SK-N-SH (cell line): ENCODE data around the gene KRTAP10-5. TPM values are rescaled to one million over a fixed set of nuclear protein-coding genes. Genes with fewer than 3 reads are reported as not detected.

Experiments used
- CTCF ChIA-PET: fragments of 300-600, 350-600 bp; formaldehyde crosslinking; extraction: SDS; loops from one replicate; lab custom pipeline; 2021; lab: Yijun Ruan, JAX
- POLR2A ChIA-PET: fragments of 350-600 bp; sonication (Branson Sonifier 250); formaldehyde crosslinking; extraction: SDS; loops from one replicate; lab custom pipeline; 2020; ENCODE audit warnings: antibody characterized with exemption, inconsistent platforms; lab: Yijun Ruan, JAX
- DNase-seq: peaks from one replicate; pipeline ENCODE4 v3.0.0; 2012
- H2AFZ ChIP-seq: fragments of 200-600 bp; sonication (generic); 2 replicates; pipeline ENCODE4 v1.8.1; 2016; ENCODE audit warnings: antibody characterized with exemption, mild to moderate bottlenecking, low read depth
- H3F3A ChIP-seq: fragments of 200-600 bp; sonication (generic); replicated peaks from 2 replicates; pipeline ENCODE3; 2016; ENCODE audit warnings: antibody characterized with exemption, mild to moderate bottlenecking; ENCODE audit not compliant: insufficient read depth
- H3K27ac ChIP-seq, 2 experiments: fragments of 200-500 bp in 1 of 2; fragments of 200-600 bp in 1 of 2; sonication (Bioruptor generic) in 1 of 2; sonication (generic), shearing (Covaris generic) in 1 of 2; 2 replicates each; pipeline versions ENCODE4 v1.5.1 to v1.6.1; 2014 to 2016; ENCODE audit warnings: low read depth in 2 of 2, inconsistent platforms in 1 of 2, low read length in 1 of 2, mild to moderate bottlenecking in 1 of 2, mixed read lengths in 1 of 2
- H3K27me3 ChIP-seq: fragments of 200-600 bp; sonication (generic), shearing (Covaris generic); 2 replicates; pipeline ENCODE4 v1.6.1; 2016; ENCODE audit warnings: mixed run types; ENCODE audit not compliant: insufficient read depth
- H3K36me3 ChIP-seq, 2 experiments: fragments of 200-500 bp in 1 of 2; fragments of 200-600 bp in 1 of 2; sonication (Bioruptor generic) in 1 of 2; sonication (generic) in 1 of 2; replicated peaks in 1 of 2; 2 replicates each; pipeline versions ENCODE3 to v1.5.1; 2014 to 2016; ENCODE audit warnings: low read length in 1 of 2, mild to moderate bottlenecking in 1 of 2; ENCODE audit not compliant: insufficient read depth in 2 of 2, control insufficient read depth in 1 of 2
- H3K4me1 ChIP-seq, 2 experiments: fragments of 200-500 bp in 1 of 2; fragments of 200-600 bp in 1 of 2; sonication (Bioruptor generic) in 1 of 2; sonication (generic), shearing (Covaris generic) in 1 of 2; 2 replicates each; pipeline versions ENCODE4 v1.5.1 to v1.6.1; 2014 to 2016; ENCODE audit warnings: low read depth in 1 of 2, low read length in 1 of 2, mixed run types in 1 of 2; ENCODE audit not compliant: insufficient read depth in 2 of 2, control insufficient read depth in 1 of 2
- H3K4me2 ChIP-seq: fragments of 200-600 bp; sonication (generic), shearing (Covaris generic); 2 replicates; pipeline ENCODE4 v1.6.1; 2017; ENCODE audit warnings: mixed run types
- H3K4me3 ChIP-seq, 2 experiments: fragments of 200-500 bp in 1 of 2; fragments of 200-600 bp in 1 of 2; sonication (Bioruptor generic) in 1 of 2; sonication (generic), shearing (Covaris generic) in 1 of 2; 2 replicates each; pipeline versions ENCODE4 v1.5.1 to v1.8.1; 2014 to 2016; ENCODE audit warnings: low read depth in 2 of 2, inconsistent platforms in 1 of 2, low read length in 1 of 2, mild to moderate bottlenecking in 1 of 2, mixed read lengths in 1 of 2, moderate library complexity in 1 of 2
- H3K79me2 ChIP-seq: fragments of 200-600 bp; sonication (generic); 2 replicates; pipeline ENCODE4 v1.8.1; 2017; ENCODE audit warnings: mild to moderate bottlenecking; ENCODE audit not compliant: insufficient read depth
- H3K9ac ChIP-seq: fragments of 200-600 bp; sonication (generic); 2 replicates; pipeline ENCODE4 v1.6.1; 2017; ENCODE audit warnings: mixed run types
- H3K9me2 ChIP-seq: fragments of 200-600 bp; sonication (generic); 2 replicates; pipeline ENCODE4 v1.6.1; 2017; ENCODE audit warnings: mixed run types
- H3K9me3 ChIP-seq: fragments of 200-600 bp; sonication (generic); 2 replicates; pipeline ENCODE4 v1.6.1; 2017; ENCODE audit warnings: mixed run types, mild to moderate bottlenecking, moderate library complexity
- H4K20me1 ChIP-seq: fragments of 200-600 bp; sonication (generic); 2 replicates; pipeline ENCODE4 v1.6.1; 2017; ENCODE audit warnings: mild to moderate bottlenecking, mixed run types; ENCODE audit not compliant: insufficient read depth
- CHD2 ChIP-seq: fragments of 150-350 bp; IDR thresholded peaks from 2 replicates; pipeline ENCODE4 v1.6.1; 2018; ENCODE audit warnings: low read length; ENCODE audit not compliant: partially characterized antibody
- CTCF ChIP-seq: fragments of 200-600 bp; sonication (generic); IDR thresholded peaks from 2 replicates; pipeline ENCODE4 v1.6.1; 2017; ENCODE audit warnings: antibody characterized with exemption, mild to moderate bottlenecking, moderate library complexity
- ELF1 ChIP-seq: IDR thresholded peaks from 2 replicates; pipeline ENCODE4 v1.4.0; 2012
- FOSL2 ChIP-seq: IDR thresholded peaks from 2 replicates; pipeline ENCODE4 v1.4.0; 2012; ENCODE audit warnings: low read depth, mild to moderate bottlenecking, moderate library complexity, borderline replicate concordance
- FOXM1 ChIP-seq: IDR thresholded peaks from 2 replicates; pipeline ENCODE4 v1.4.0; 2012; ENCODE audit warnings: low read depth, mild to moderate bottlenecking
- IRF3 ChIP-seq: fragments of 150-350 bp; IDR thresholded peaks from 2 replicates; pipeline ENCODE4 v1.6.1; 2016; ENCODE audit warnings: mild to moderate bottlenecking, low read depth, low read length
- MEF2A ChIP-seq: IDR thresholded peaks from 2 replicates; pipeline ENCODE4 v1.4.0; 2012; ENCODE audit warnings: low read depth, borderline replicate concordance
- MXI1 ChIP-seq: IDR thresholded peaks from 2 replicates; pipeline ENCODE4 v1.6.1; 2012; ENCODE audit warnings: mild to moderate bottlenecking, low read depth, low read length, improper control_type of control experiment
- NFIC ChIP-seq: IDR thresholded peaks from 2 replicates; pipeline ENCODE4 v1.4.0; 2012; ENCODE audit warnings: borderline replicate concordance
- POLR2AphosphoS5 ChIP-seq: IDR thresholded peaks from 2 replicates; pipeline ENCODE4 v1.6.1; 2012; ENCODE audit warnings: low read depth, low read length
- RAD21 ChIP-seq: IDR thresholded peaks from 2 replicates; pipeline ENCODE4 v1.6.1; 2012; ENCODE audit warnings: mild to moderate bottlenecking, low read length
- REST ChIP-seq: IDR thresholded peaks from 2 replicates; pipeline ENCODE4 v1.6.1; 2012; ENCODE audit warnings: mild to moderate bottlenecking, low read depth, low read length, moderate library complexity
- RXRA ChIP-seq: IDR thresholded peaks from 2 replicates; pipeline ENCODE4 v1.4.0; 2012; ENCODE audit warnings: low read depth, mild to moderate bottlenecking, borderline replicate concordance
- SIN3A ChIP-seq: IDR thresholded peaks from 2 replicates; pipeline ENCODE4 v1.6.1; 2012; ENCODE audit warnings: low read depth, mild to moderate bottlenecking, low read length, moderate library complexity, borderline replicate concordance
- SMC3 ChIP-seq: IDR thresholded peaks from 2 replicates; pipeline ENCODE4 v1.6.1; 2012; ENCODE audit warnings: low read depth, low read length, improper control_type of control experiment
- TCF12 ChIP-seq: IDR thresholded peaks from 2 replicates; pipeline ENCODE4 v1.4.0; 2012
- USF1 ChIP-seq: IDR thresholded peaks from 2 replicates; pipeline ENCODE4 v1.4.0; 2012; ENCODE audit warnings: low read depth, borderline replicate concordance
- USF2 ChIP-seq: fragments of 150-350 bp; IDR thresholded peaks from 2 replicates; pipeline ENCODE4 v1.6.1; 2017; ENCODE audit warnings: antibody characterized with exemption, low read length, low read depth, borderline replicate concordance
- YY1 ChIP-seq: IDR thresholded peaks from 2 replicates; pipeline ENCODE4 v1.4.0; 2012; ENCODE audit warnings: low read depth, mild to moderate bottlenecking
- ZBTB33 ChIP-seq: IDR thresholded peaks from 2 replicates; pipeline ENCODE4 v1.4.0; 2012; ENCODE audit warnings: low read depth, borderline replicate concordance
- WGBS: methylation state at CpG from one replicate; pipeline ENCODE4 v1.1.6; 2017; ENCODE audit warnings: low lambda C conversion rate; 5-methylcytosine and 5-hydroxymethylcytosine counted together
- polyA plus RNA-seq, 3 experiments: library from polyadenylated mRNA; depleted of rRNA; stranded (reverse); fragments of >200 nt; gene quantifications; 2 replicates each; pipeline ENCODE4 v1.2.3, GENCODE V29; 2012

KRTAP10-5 gene
- polyA plus RNA-seq, 1 of the 3 experiments (the other 2 are of a cell fraction): not detected

- CTCF ChIA-PET: no interaction called here
- POLR2A ChIA-PET: no interaction called here
- Histone ChIP-seq H3F3A (no peaks in the 10 kb centered on the region), H3K4me1 (no peaks in the 10 kb centered on the region; a peak in 1 of 4 replicates), H3K9me2 (no peaks in the 10 kb centered on the region), H3K4me2 (no peak overlapping the region), H3K79me2 (no peaks in the 10 kb centered on the region), H3K9me3 (no peaks in the 10 kb centered on the region), H3K27ac (no peak overlapping the region), H3K36me3 (no peaks in the 10 kb centered on the region), H3K9ac (no peak overlapping the region), H2AFZ (no peak overlapping the region), H4K20me1 (no peaks in the 10 kb centered on the region), H3K27me3 (peaks cover 10% of the 10 kb centered on the region; the same call in 1 of the 2 replicates), H3K4me3 (no peak overlapping the region)
- DNase-seq: no peak
- no peak for TF ChIP-seq SMC3
- TF ChIP-seq TCF12: no peak
- TF ChIP-seq MEF2A: no peak
- no peak for TF ChIP-seq POLR2AphosphoS5
- TF ChIP-seq REST: no peak
- TF ChIP-seq ZBTB33: no peak
- TF ChIP-seq IRF3: no peak
- TF ChIP-seq ELF1: no peak
- TF ChIP-seq NFIC: no peak
- TF ChIP-seq RXRA: no peak
- TF ChIP-seq USF2: no peak
- no peak for TF ChIP-seq SIN3A
- TF ChIP-seq FOXM1: no peak
- no peak for TF ChIP-seq YY1
- no peak for TF ChIP-seq USF1
- TF ChIP-seq RAD21: no peak
- TF ChIP-seq FOSL2: no peak
- TF ChIP-seq CHD2: no peak
- no peak for TF ChIP-seq CTCF
- no peak for TF ChIP-seq MXI1
- WGBS: 8% methylated on average over 8 of the region's 8 CpGs
Measured at GRCh38 chr21:44603911-44604310, 23.5 kb upstream of the KRTAP10-5 start.
